AG09319 (cell line): ENCODE data around the gene FAM240A.

Source experiments
- DNase-seq: peaks from one replicate; pipeline ENCODE4 v3.0.0-alpha.2; 2010; ENCODE audit warnings: low read depth; ENCODE audit errors: extremely low read depth
- CTCF ChIP-seq: IDR thresholded peaks from 2 replicates; pipeline ENCODE4 v1.5.1; 2011; ENCODE audit warnings: low read depth, mild to moderate bottlenecking, inconsistent platforms, low read length, moderate library complexity

The FAM240A gene

GRCh38 chr3:46660003-46660402 is 47.7 kb downstream of the FAM240A start:
- no peak for DNase-seq
- TF ChIP-seq CTCF = no peak

- no peak for DNase-seq
- no peak for TF ChIP-seq CTCF
These were observed 48.5 kb downstream of the FAM240A start for GRCh38 chr3:46660543-46661523.

- no peak for TF ChIP-seq CTCF
- DNase-seq = no peak
These were observed 49.7 kb downstream of the FAM240A start for GRCh38 chr3:46661776-46662766.

GRCh38 chr3:46662771-46663551 is 50.6 kb downstream of the FAM240A start:
- DNase-seq = no peak
- no peak for TF ChIP-seq CTCF

- no peak for DNase-seq
- TF ChIP-seq CTCF = no peak
These were observed 51.3 kb downstream of the FAM240A start for GRCh38 chr3:46663591-46664135.

- DNase-seq = no peak
- TF ChIP-seq CTCF = no peak
These were observed 52.1 kb downstream of the FAM240A start for GRCh38 chr3:46664188-46664970.
